ENCODE results near the gene KDM7A.

GRCh38 chr7:140179339-140179738, 2.6 kb upstream of the KDM7A start:
- TF ChIP-seq CTCF (IDR thresholded peaks at IDR 0.05) (no peak), POLR2A (IDR thresholded peaks at IDR 0.05) (no peak)
